IMR-90 (cell line): ENCODE data around the gene CARM1. TPM values are rescaled to one million over a fixed set of nuclear protein-coding genes. Genes with fewer than 3 reads are reported as not detected.

ENCODE experiments used
- ATAC-seq: fragments of 200-7000 bp; cut with Tn5 transposase; 2 replicates; pipeline ENCODE4 v1.9.1; 2020; ENCODE audit warnings: low read depth, mild to moderate bottlenecking, moderate library complexity
- BruUV-seq: library from RNA; stranded (reverse); fragments of 400-500 nt; replicated peaks from 2 replicates; lab custom pipeline; 2021; lab: Mats Ljungman, UMichigan
- CTCF ChIA-PET: fragments of 300-600 bp; formaldehyde crosslinking; extraction: SDS; loops from one replicate; lab custom pipeline; 2021; ENCODE audit warnings: antibody characterized with exemption; lab: Yijun Ruan, JAX
- POLR2A ChIA-PET: fragments of 300-600 bp; sonication (Branson Sonifier 250); formaldehyde crosslinking; loops from one replicate; lab custom pipeline; 2022; ENCODE audit warnings: antibody characterized with exemption; ENCODE audit not compliant: unreplicated experiment; lab: Charles Lee
- DNase-seq: peaks from one replicate; pipeline ENCODE4 v3.0.0; 2013
- H2AFZ ChIP-seq: replicated peaks from 2 replicates; pipeline ENCODE3; 2013; ENCODE audit warnings: low read length, mild to moderate bottlenecking; ENCODE audit not compliant: poor library complexity
- H2AK5ac ChIP-seq: 2 replicates; pipeline ENCODE4 v1.6.1; 2013; ENCODE audit warnings: low read depth, low read length, inconsistent platforms
- H2AK9ac ChIP-seq: replicated peaks from 2 replicates; pipeline ENCODE3; 2013; ENCODE audit warnings: mild to moderate bottlenecking, low read depth, low read length, moderate library complexity; ENCODE audit not compliant: poor library complexity
- H2BK120ac ChIP-seq: 2 replicates; pipeline ENCODE4 v1.6.1; 2013; ENCODE audit warnings: low read depth, low read length, inconsistent platforms
- H2BK15ac ChIP-seq: 3 replicates; pipeline ENCODE4 v1.6.1; 2013; ENCODE audit warnings: low read depth, low read length, inconsistent platforms
- H2BK20ac ChIP-seq: 2 replicates; pipeline ENCODE4 v1.6.1; 2013; ENCODE audit warnings: low read depth, mild to moderate bottlenecking, inconsistent platforms, low read length, moderate library complexity
- H2BK5ac ChIP-seq: 2 replicates; pipeline ENCODE4 v1.6.1; 2013; ENCODE audit warnings: mild to moderate bottlenecking, low read depth, low read length, inconsistent platforms; ENCODE audit not compliant: poor library complexity, severe bottlenecking
- H3K14ac ChIP-seq: replicated peaks from 2 replicates; pipeline ENCODE4 v1.6.1; 2013; ENCODE audit warnings: low read depth, low read length, inconsistent platforms
- H3K18ac ChIP-seq: 2 replicates; pipeline ENCODE4 v1.6.1; 2013; ENCODE audit warnings: low read depth, low read length, control low read depth
- H3K23ac ChIP-seq: 2 replicates; pipeline ENCODE4 v1.6.1; 2013; ENCODE audit warnings: low read depth, low read length, inconsistent platforms
- H3K27ac ChIP-seq: 2 replicates; pipeline ENCODE4 v1.5.1; 2013; ENCODE audit warnings: mild to moderate bottlenecking, control low read depth, low read length; ENCODE audit not compliant: insufficient read depth
- H3K27me3 ChIP-seq: 2 replicates; pipeline ENCODE4 v1.6.1; 2013; ENCODE audit warnings: low read length; ENCODE audit not compliant: control insufficient read depth, insufficient read depth
- H3K36me3 ChIP-seq: 2 replicates; pipeline ENCODE4 v1.6.1; 2013; ENCODE audit warnings: low read length, mixed read lengths; ENCODE audit not compliant: control insufficient read depth, insufficient read depth
- H3K4ac ChIP-seq: 2 replicates; pipeline ENCODE4 v1.6.1; 2013; ENCODE audit warnings: low read depth, low read length, inconsistent platforms
- H3K4me1 ChIP-seq: 2 replicates; pipeline ENCODE4 v1.6.1; 2013; ENCODE audit warnings: low read length, mixed read lengths; ENCODE audit not compliant: control insufficient read depth, insufficient read depth
- H3K4me2 ChIP-seq: 2 replicates; pipeline ENCODE4 v1.6.1; 2013; ENCODE audit warnings: low read depth, mild to moderate bottlenecking, control low read depth, low read length, moderate library complexity
- H3K4me3 ChIP-seq: 2 replicates; pipeline ENCODE4 v1.5.1; 2013; ENCODE audit warnings: low read depth, mild to moderate bottlenecking, control low read depth, low read length, moderate library complexity; ENCODE audit not compliant: insufficient read depth
- H3K56ac ChIP-seq: 2 replicates; pipeline ENCODE4 v1.6.1; 2013; ENCODE audit warnings: low read length, inconsistent platforms; ENCODE audit not compliant: insufficient read depth; ENCODE audit errors: extremely low read depth
- H3K79me1 ChIP-seq, 2 experiments: 2 replicates each; pipeline ENCODE4 v1.6.1; 2013; ENCODE audit warnings: low read length in 2 of 2, inconsistent platforms in 1 of 2, low read depth in 1 of 2
- H3K9ac ChIP-seq: 2 replicates; pipeline ENCODE4 v1.6.1; 2013; ENCODE audit warnings: low read depth, low read length, control low read depth
- H3K9me1 ChIP-seq: 2 replicates; pipeline ENCODE4 v1.6.1; 2013; ENCODE audit warnings: low read length, inconsistent platforms; ENCODE audit not compliant: insufficient read depth
- H3K9me3 ChIP-seq: 2 replicates; pipeline ENCODE4 v1.6.1; 2013; ENCODE audit warnings: low read length; ENCODE audit not compliant: control insufficient read depth, insufficient read depth
- H4K20me1 ChIP-seq: 2 replicates; pipeline ENCODE4 v1.6.1; 2013; ENCODE audit warnings: low read length, inconsistent platforms; ENCODE audit not compliant: insufficient read depth
- H4K5ac ChIP-seq: 2 replicates; pipeline ENCODE4 v1.6.1; 2013; ENCODE audit warnings: mild to moderate bottlenecking, low read depth, low read length, control low read depth
- H4K8ac ChIP-seq, 2 experiments: 2 replicates each; pipeline ENCODE4 v1.6.1; 2013; ENCODE audit warnings: low read depth in 2 of 2, low read length in 2 of 2, control low read depth in 1 of 2, inconsistent platforms in 1 of 2
- H4K91ac ChIP-seq: 2 replicates; pipeline ENCODE4 v1.6.1; 2013; ENCODE audit warnings: low read depth, low read length, inconsistent platforms; ENCODE audit not compliant: insufficient read depth
- CEBPB ChIP-seq: IDR thresholded peaks from 2 replicates; pipeline ENCODE4 v1.6.1; 2012; ENCODE audit warnings: low read depth, low read length, improper control_type of control experiment
- FOS ChIP-seq: fragments of 150-350 bp; IDR thresholded peaks from 2 replicates; pipeline ENCODE4 v1.6.1; 2016; ENCODE audit warnings: low read depth, low read length
- MAFK ChIP-seq: IDR thresholded peaks from 2 replicates; pipeline ENCODE4 v1.6.1; 2012; ENCODE audit warnings: low read depth, low read length, improper control_type of control experiment
- MAZ ChIP-seq: IDR thresholded peaks from 2 replicates; pipeline ENCODE4 v1.6.1; 2012; ENCODE audit warnings: low read depth, mild to moderate bottlenecking, low read length, improper control_type of control experiment, moderate library complexity, borderline replicate concordance
- MXI1 ChIP-seq: IDR thresholded peaks from 2 replicates; pipeline ENCODE4 v1.6.1; 2012; ENCODE audit warnings: low read depth, mild to moderate bottlenecking, low read length, moderate library complexity, borderline replicate concordance
- NFE2L2 ChIP-seq: fragments of 150-350 bp; IDR thresholded peaks from 2 replicates; pipeline ENCODE4 v1.6.1; 2016; ENCODE audit warnings: low read depth, mild to moderate bottlenecking, low read length
- POLR2A ChIP-seq: IDR thresholded peaks from 2 replicates; pipeline ENCODE4 v1.6.1; 2012; ENCODE audit warnings: mild to moderate bottlenecking, low read depth, low read length
- RCOR1 ChIP-seq: IDR thresholded peaks from 2 replicates; pipeline ENCODE4 v1.6.1; 2012; ENCODE audit warnings: mild to moderate bottlenecking, low read length, improper control_type of control experiment; ENCODE audit not compliant: insufficient replicate concordance
- SMC3 ChIP-seq: fragments of 150-350 bp; IDR thresholded peaks from 2 replicates; pipeline ENCODE4 v1.6.1; 2016; ENCODE audit warnings: low read depth, mild to moderate bottlenecking, antibody characterized with exemption, low read length, moderate library complexity
- USF2 ChIP-seq: fragments of 150-350 bp; IDR thresholded peaks from 2 replicates; pipeline ENCODE4 v1.6.1; 2017; ENCODE audit warnings: mild to moderate bottlenecking, antibody characterized with exemption, low read length, low read depth
- WGBS, 2 experiments: methylation state at CpG; one replicate each; pipeline versions ENCODE4 v1.1.5 to v1.1.7; 2013; ENCODE audit warnings: missing lambda C conversion rate in 2 of 2; ENCODE audit not compliant: insufficient read length in 1 of 2; ENCODE audit errors: extremely low coverage in 2 of 2; 5-methylcytosine and 5-hydroxymethylcytosine counted together
- dilution Hi-C: fragments of 300-500 bp; cut with HindIII; formaldehyde crosslinking; loops from one replicate; pipeline ENCODE4 v1.14.3; 2018; ENCODE audit warnings: low sequenced_read_pairs; ENCODE audit not compliant: unreplicated experiment
- in situ Hi-C: fragments of 300-500 bp; cut with MboI; formaldehyde crosslinking; loops from 3 replicates; pipeline ENCODE4 v1.14.3; 2019; ENCODE audit warnings: low sequenced_read_pairs, inconsistent platforms, mixed read lengths
- intact Hi-C: fragments of 100-400 bp; cut with micrococcal nuclease; formaldehyde crosslinking; loops from 2 replicates; pipeline ENCODE4 v1.10.0; 2022
- polyA plus RNA-seq, 3 experiments: library from polyadenylated mRNA; depleted of rRNA; stranded (reverse); fragments of >200 nt; gene quantifications; 2 replicates each; pipeline ENCODE4 v1.2.3, GENCODE V29; 2012; ENCODE audit warnings: low replicate concordance in 1 of 3
- total RNA-seq: library from RNA; depleted of rRNA; stranded (reverse); fragments of >200 nt; gene quantifications from 2 replicates; pipeline ENCODE4 v1.2.3, GENCODE V29; 2012
- TF ChIP-seq, protein P1 (sequence below): fragments of 150-350 bp; IDR thresholded peaks from 2 replicates; pipeline ENCODE4 v1.6.1; 2016; ENCODE audit warnings: low read depth, mild to moderate bottlenecking, low read length, moderate library complexity, borderline replicate concordance

Gene CARM1
- total and polyA plus RNA-seq, 2 of the 4 experiments (the other 2 are of a cell fraction): 20.3 to 67.1 TPM

GRCh38 chr19:10898633-10899032 lies 27.3 kb downstream of the CARM1 start:
- Histone ChIP-seq H3K4me2 (no peak overlapping the region), H4K91ac (no peak overlapping the region), H3K79me1 (peaks cover 35 to 86% of the 10 kb centered on the region in 2 experiments), H3K4ac (no peak overlapping the region), H4K5ac (no peak overlapping the region), H3K18ac (no peak overlapping the region), H3K9me1 (peaks cover 24% of the 10 kb centered on the region), H4K20me1 (peaks cover 68% of the 10 kb centered on the region), H2AK9ac (peak overlapping the region; percentile 89), H3K27me3 (no peaks in the 10 kb centered on the region), H3K23ac (no peak overlapping the region), H3K56ac (no peak overlapping the region), H3K9me3 (no peaks in the 10 kb centered on the region), H2AK5ac (no peak overlapping the region), H3K27ac (no peak overlapping the region), H3K9ac (no peak overlapping the region), H3K36me3 (no peaks in the 10 kb centered on the region), H2BK5ac (no peak overlapping the region), H2BK120ac (no peak overlapping the region), H2BK20ac (no peak overlapping the region), H4K8ac (no peak overlapping the region), H2AFZ (peak overlapping the region; percentile 23), H2BK15ac (no peak overlapping the region), H3K4me1 (peaks cover 16% of the 10 kb centered on the region), H3K14ac (no peak overlapping the region), H3K4me3 (no peak overlapping the region)
- ATAC-seq (no peak), DNase-seq (no peak)
- intact Hi-C loops (no loop called here), dilution Hi-C loops (no loop called here), in situ Hi-C loops (no loop called here)
- ChIA-PET CTCF (interaction anchor here (0.9 to 1.2 kb wide), 2 partner anchors 17 to 33 kb away, joined by 3 to 4 read pairs; no protein-coding TSS in a partner anchor), POLR2A (interaction anchor here (0.6 kb wide), 1 partner anchor 20 kb away, joined by 6 read pairs; no protein-coding TSS in a partner anchor)
- BruUV-seq: no TSS peak
- TF ChIP-seq POLR2A: no peak
- TF ChIP-seq RCOR1: no peak
- no peak for TF ChIP-seq MAFK
- TF ChIP-seq NFE2L2: no peak
- TF ChIP-seq FOS: no peak
- no peak for TF ChIP-seq MAZ
- TF ChIP-seq CEBPB: no peak
- TF ChIP-seq USF2: no peak
- TF ChIP-seq MXI1: no peak
- no peak for TF ChIP-seq SMC3
- TF ChIP-seq, protein P1, sequence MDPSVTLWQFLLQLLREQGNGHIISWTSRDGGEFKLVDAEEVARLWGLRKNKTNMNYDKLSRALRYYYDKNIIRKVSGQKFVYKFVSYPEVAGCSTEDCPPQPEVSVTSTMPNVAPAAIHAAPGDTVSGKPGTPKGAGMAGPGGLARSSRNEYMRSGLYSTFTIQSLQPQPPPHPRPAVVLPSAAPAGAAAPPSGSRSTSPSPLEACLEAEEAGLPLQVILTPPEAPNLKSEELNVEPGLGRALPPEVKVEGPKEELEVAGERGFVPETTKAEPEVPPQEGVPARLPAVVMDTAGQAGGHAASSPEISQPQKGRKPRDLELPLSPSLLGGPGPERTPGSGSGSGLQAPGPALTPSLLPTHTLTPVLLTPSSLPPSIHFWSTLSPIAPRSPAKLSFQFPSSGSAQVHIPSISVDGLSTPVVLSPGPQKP: no peak
- WGBS, 2 experiments: 100% methylated on average over 1 of the region's 10 CpGs; no CpG with 5 or more reads in 1 of the 2 experiments
